GM12878 (cell line): ENCODE measurements around the gene PAN3. TPM values are rescaled to one million over a fixed set of nuclear protein-coding genes. Genes with fewer than 3 reads are reported as not detected.

Source experiments
- ATAC-seq: fragments of 200-7000 bp; cut with Tn5 transposase; 3 replicates; pipeline ENCODE4 v1.9.1; 2020; ENCODE audit warnings: mild to moderate bottlenecking, moderate library complexity
- BruUV-seq: library from RNA; stranded (reverse); fragments of 400-500 nt; replicated peaks from 2 replicates; lab custom pipeline; 2021; lab: Mats Ljungman, UMichigan
- CTCF ChIA-PET: fragments of 300-600 bp; sonication (Branson Sonifier 250); formaldehyde crosslinking; extraction: SDS; loops from one replicate; lab custom pipeline; 2021; ENCODE audit warnings: inconsistent platforms; lab: Yijun Ruan, JAX
- POLR2A ChIA-PET: fragments of 350-600 bp; formaldehyde crosslinking; extraction: SDS; loops from one replicate; lab custom pipeline; 2021; ENCODE audit warnings: inconsistent platforms; lab: Charles Lee
- RAD21 ChIA-PET: fragments of 300-600 bp; sonication (Branson Sonifier 250); formaldehyde crosslinking; loops from one replicate; lab custom pipeline; 2023; ENCODE audit warnings: antibody characterized with exemption; ENCODE audit not compliant: unreplicated experiment; lab: Charles Lee
- SMC1A ChIA-PET: fragments of 300-600 bp; sonication (Branson Sonifier 250); formaldehyde crosslinking; loops from one replicate; lab custom pipeline; 2023; ENCODE audit not compliant: unreplicated experiment, uncharacterized antibody; lab: Charles Lee
- DNase-seq: peaks from one replicate; pipeline ENCODE4 v3.0.0-alpha.2; 2011; ENCODE audit warnings: low read depth, low spot score
- FAIRE-seq: peaks from 3 replicates; lab custom pipeline; 2011; peaks lifted over from hg19 to GRCh38; lab: Jason Lieb, UNC
- H2AFZ ChIP-seq: 2 replicates; pipeline ENCODE4 v1.6.0; 2011; ENCODE audit warnings: low read depth, low read length, control low read depth; ENCODE audit not compliant: control insufficient read depth
- H3K27ac ChIP-seq: 2 replicates; pipeline ENCODE4 v1.5.1; 2011; ENCODE audit warnings: control low read depth; ENCODE audit not compliant: control insufficient read depth, insufficient read depth
- H3K27me3 ChIP-seq, 2 experiments: replicated peaks in 1 of 2; 2 replicates each; pipeline versions ENCODE4 v1.6.0 to v1.6.1; 2011; ENCODE audit warnings: low read length in 1 of 2; ENCODE audit not compliant: control insufficient read depth in 2 of 2, insufficient read depth in 2 of 2
- H3K36me3 ChIP-seq, 2 experiments: 2 replicates each; pipeline ENCODE4 v1.5.1; 2011; ENCODE audit warnings: low read length in 1 of 2; ENCODE audit not compliant: control insufficient read depth in 2 of 2, insufficient read depth in 2 of 2
- H3K4me1 ChIP-seq: 2 replicates; pipeline ENCODE4 v1.6.1; 2011; ENCODE audit warnings: mild to moderate bottlenecking, low read length, moderate library complexity, mixed read lengths; ENCODE audit not compliant: control insufficient read depth, insufficient read depth
- H3K4me2 ChIP-seq: 2 replicates; pipeline ENCODE4 v1.6.0; 2011; ENCODE audit warnings: control low read depth; ENCODE audit not compliant: control insufficient read depth, insufficient read depth
- H3K4me3 ChIP-seq: fragments of 200-600 bp; sonication (generic); 2 replicates; pipeline ENCODE4 v1.5.1; 2016
- H3K79me2 ChIP-seq: 2 replicates; pipeline ENCODE4 v1.6.0; 2011; ENCODE audit warnings: low read length; ENCODE audit not compliant: control insufficient read depth, insufficient read depth
- H3K9ac ChIP-seq: 2 replicates; pipeline ENCODE4 v1.8.0; 2011; ENCODE audit warnings: low read length, control low read depth, mixed read lengths; ENCODE audit not compliant: control insufficient read depth, insufficient read depth
- H3K9me3 ChIP-seq: replicated peaks from 3 replicates; pipeline ENCODE4 v1.5.1; 2011; ENCODE audit warnings: mild to moderate bottlenecking, low read length; ENCODE audit not compliant: control insufficient read depth, insufficient read depth
- H4K20me1 ChIP-seq: 2 replicates; pipeline ENCODE4 v1.6.0; 2011; ENCODE audit not compliant: control insufficient read depth, insufficient read depth
- ATF7 ChIP-seq: fragments of 450-650 bp; IDR thresholded peaks from 2 replicates; pipeline ENCODE4 v1.6.1; 2016; ENCODE audit warnings: low read depth, mild to moderate bottlenecking
- BCL11A ChIP-seq: IDR thresholded peaks from 2 replicates; pipeline ENCODE4 v1.6.1; 2011; ENCODE audit warnings: low read depth, low read length
- BRCA1 ChIP-seq: IDR thresholded peaks from 2 replicates; pipeline ENCODE4 v1.6.1; 2011; ENCODE audit warnings: low read depth, low read length, improper control_type of control experiment
- CREM ChIP-seq: IDR thresholded peaks from 2 replicates; pipeline ENCODE4 v1.6.1; 2014; ENCODE audit warnings: antibody characterized with exemption, low read depth
- DPF2 ChIP-seq: fragments of 450-650 bp; IDR thresholded peaks from 2 replicates; pipeline ENCODE4 v1.6.1; 2017; ENCODE audit warnings: mild to moderate bottlenecking
- EED ChIP-seq: sonication (generic); IDR thresholded peaks from 2 replicates; pipeline ENCODE4 v1.6.1; 2016; ENCODE audit warnings: antibody characterized with exemption, low read depth
- GABPA ChIP-seq: IDR thresholded peaks from 2 replicates; pipeline ENCODE4 v1.6.1; 2014; ENCODE audit warnings: antibody characterized with exemption, low read depth, mild to moderate bottlenecking, inconsistent platforms
- IKZF2 ChIP-seq, 2 experiments: fragments of 450-650 bp; IDR thresholded peaks; 2 replicates each; pipeline ENCODE4 v1.6.1; 2017; ENCODE audit warnings: mild to moderate bottlenecking in 2 of 2, moderate library complexity in 2 of 2
- JUNB ChIP-seq: IDR thresholded peaks from 2 replicates; pipeline ENCODE4 v1.6.1; 2016; ENCODE audit warnings: antibody characterized with exemption, mild to moderate bottlenecking
- NR2C2 ChIP-seq: IDR thresholded peaks from 2 replicates; pipeline ENCODE4 v1.6.1; 2011; ENCODE audit warnings: borderline replicate concordance, low read depth; ENCODE audit not compliant: control insufficient read depth, insufficient read length
- RELA ChIP-seq: fragments of 450-650 bp; IDR thresholded peaks from 2 replicates; pipeline ENCODE4 v1.8.0; 2014; ENCODE audit warnings: borderline replicate concordance; ENCODE audit not compliant: partially characterized antibody
- YY1 ChIP-seq: IDR thresholded peaks from 2 replicates; pipeline ENCODE4 v1.6.1; 2011; ENCODE audit warnings: low read depth, mild to moderate bottlenecking, low read length
- in situ Hi-C: fragments of 300-500 bp; cut with MboI; formaldehyde crosslinking; loops from 9 replicates; pipeline ENCODE4 v1.14.3; 2018; ENCODE audit warnings: mixed read lengths
- intact Hi-C: fragments of 100-400 bp; cut with micrococcal nuclease; formaldehyde crosslinking; loops from one replicate; pipeline ENCODE4 v1.14.2; 2022; ENCODE audit not compliant: unreplicated experiment
- polyA plus RNA-seq, 11 experiments: library from polyadenylated mRNA; depleted of rRNA in 4 of 11; unstranded in 6 of 11; stranded (reverse) in 5 of 11; fragments of >200 nt; fragmentation: Nextera tagmentation in 4 of 11; fragmentation: Illumina TruSeq in 1 of 11; extraction: Ambion mirVana in 4 of 11; extraction: Trizol in 1 of 11; gene quantifications; 1 replicate in 1 of 11; 2 replicates in 10 of 11; pipeline versions ENCODE4 v1.2.1 to v1.2.3, GENCODE V29; 2011 to 2016; ENCODE audit warnings: inconsistent platforms in 2 of 11, missing spikeins in 2 of 11, low read depth in 1 of 11
- total RNA-seq, 4 experiments: library from RNA; depleted of rRNA in 3 of 4; stranded (reverse); fragments of >200 nt in 3 of 4; fragmentation: Illumina TruSeq in 1 of 4; extraction: Trizol in 1 of 4; gene quantifications; 2 replicates each; pipeline versions ENCODE4 v1.2.1 to v1.2.3, GENCODE V29; 2013 to 2021
- TF ChIP-seq, protein P1 (sequence below): fragments of 450-650 bp; formaldehyde crosslinking; IDR thresholded peaks from 2 replicates; pipeline ENCODE4 v1.4.0; 2020; ENCODE audit warnings: mild to moderate bottlenecking, moderate library complexity
- TF ChIP-seq, protein P2 (sequence below): IDR thresholded peaks from 2 replicates; pipeline ENCODE4 v1.6.1; 2011; ENCODE audit warnings: low read depth, mild to moderate bottlenecking, low read length, moderate library complexity, borderline replicate concordance; ENCODE audit errors: extremely low read depth
- TF ChIP-seq, protein P3 (sequence below): fragments of 450-650 bp; formaldehyde crosslinking; IDR thresholded peaks from 2 replicates; pipeline ENCODE4 v1.5.0; 2022; ENCODE audit warnings: mild to moderate bottlenecking, missing genetic modification characterization
- TF ChIP-seq, protein P4 (sequence below): IDR thresholded peaks from 2 replicates; pipeline ENCODE4 v1.6.1; 2012; ENCODE audit warnings: low read length, inconsistent platforms

Gene PAN3
- total and polyA plus RNA-seq, 10 of the 15 experiments (the other 5 are each of a cell fraction or from before 2014, with no cell fraction given): 13.0 to 33.3 (median 19.9) TPM

DNA sequence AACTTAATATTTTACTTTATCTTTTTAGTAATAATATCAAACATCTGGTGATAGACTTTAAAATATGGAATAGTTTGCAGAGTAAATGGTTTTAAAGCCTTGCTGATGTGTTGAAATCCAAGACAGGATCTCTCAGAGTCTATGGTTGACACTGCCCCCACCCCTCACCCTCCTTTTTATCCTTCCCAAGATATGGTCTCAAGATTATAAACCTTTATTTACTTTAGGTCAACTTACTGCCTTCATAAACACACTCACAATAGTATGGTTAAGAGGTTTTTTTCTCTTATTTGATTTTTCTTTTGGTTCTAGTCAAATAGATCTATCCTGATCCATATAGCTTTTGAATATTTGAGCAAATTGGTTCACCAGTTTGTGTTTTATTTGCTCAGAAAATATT is 39.0 kb downstream of the PAN3 start:
- no peak for DNase-seq
- Histone ChIP-seq H4K20me1 (no peaks in the 10 kb centered on the region), H2AFZ (no peak overlapping the region), H3K79me2 (peaks cover 2% of the 10 kb centered on the region; the same call in 1 of the 2 replicates), H3K4me1 (no peaks in the 10 kb centered on the region), H3K36me3 (peaks cover 0 to 12% of the 10 kb centered on the region in 2 experiments; a peak in 2 of 4 replicates), H3K9me3 (no peaks in the 10 kb centered on the region), H3K4me3 (no peak overlapping the region), H3K9ac (no peak overlapping the region), H3K27me3 (no peaks in the 10 kb centered on the region), H3K27ac (no peak overlapping the region), H3K4me2 (no peak overlapping the region)
- no peak for FAIRE-seq
- no peak for ATAC-seq
- TF ChIP-seq EED (no peak), BCL11A (no peak), IKZF2 (IDR thresholded peaks at IDR 0.05) (no peak), YY1 (no peak), RELA (no peak), ATF7 (no peak), NR2C2 (no peak), BRCA1 (no peak), JUNB (no peak), DPF2 (no peak), CREM (no peak), GABPA (no peak)
- TF ChIP-seq, protein P1, sequence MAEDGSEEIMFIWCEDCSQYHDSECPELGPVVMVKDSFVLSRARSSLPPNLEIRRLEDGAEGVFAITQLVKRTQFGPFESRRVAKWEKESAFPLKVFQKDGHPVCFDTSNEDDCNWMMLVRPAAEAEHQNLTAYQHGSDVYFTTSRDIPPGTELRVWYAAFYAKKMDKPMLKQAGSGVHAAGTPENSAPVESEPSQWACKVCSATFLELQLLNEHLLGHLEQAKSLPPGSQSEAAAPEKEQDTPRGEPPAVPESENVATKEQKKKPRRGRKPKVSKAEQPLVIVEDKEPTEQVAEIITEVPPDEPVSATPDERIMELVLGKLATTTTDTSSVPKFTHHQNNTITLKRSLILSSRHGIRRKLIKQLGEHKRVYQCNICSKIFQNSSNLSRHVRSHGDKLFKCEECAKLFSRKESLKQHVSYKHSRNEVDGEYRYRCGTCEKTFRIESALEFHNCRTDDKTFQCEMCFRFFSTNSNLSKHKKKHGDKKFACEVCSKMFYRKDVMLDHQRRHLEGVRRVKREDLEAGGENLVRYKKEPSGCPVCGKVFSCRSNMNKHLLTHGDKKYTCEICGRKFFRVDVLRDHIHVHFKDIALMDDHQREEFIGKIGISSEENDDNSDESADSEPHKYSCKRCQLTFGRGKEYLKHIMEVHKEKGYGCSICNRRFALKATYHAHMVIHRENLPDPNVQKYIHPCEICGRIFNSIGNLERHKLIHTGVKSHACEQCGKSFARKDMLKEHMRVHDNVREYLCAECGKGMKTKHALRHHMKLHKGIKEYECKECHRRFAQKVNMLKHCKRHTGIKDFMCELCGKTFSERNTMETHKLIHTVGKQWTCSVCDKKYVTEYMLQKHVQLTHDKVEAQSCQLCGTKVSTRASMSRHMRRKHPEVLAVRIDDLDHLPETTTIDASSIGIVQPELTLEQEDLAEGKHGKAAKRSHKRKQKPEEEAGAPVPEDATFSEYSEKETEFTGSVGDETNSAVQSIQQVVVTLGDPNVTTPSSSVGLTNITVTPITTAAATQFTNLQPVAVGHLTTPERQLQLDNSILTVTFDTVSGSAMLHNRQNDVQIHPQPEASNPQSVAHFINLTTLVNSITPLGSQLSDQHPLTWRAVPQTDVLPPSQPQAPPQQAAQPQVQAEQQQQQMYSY: no peak
- TF ChIP-seq, protein P2, sequence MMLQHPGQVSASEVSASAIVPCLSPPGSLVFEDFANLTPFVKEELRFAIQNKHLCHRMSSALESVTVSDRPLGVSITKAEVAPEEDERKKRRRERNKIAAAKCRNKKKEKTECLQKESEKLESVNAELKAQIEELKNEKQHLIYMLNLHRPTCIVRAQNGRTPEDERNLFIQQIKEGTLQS: no peak
- TF ChIP-seq, protein P3, sequence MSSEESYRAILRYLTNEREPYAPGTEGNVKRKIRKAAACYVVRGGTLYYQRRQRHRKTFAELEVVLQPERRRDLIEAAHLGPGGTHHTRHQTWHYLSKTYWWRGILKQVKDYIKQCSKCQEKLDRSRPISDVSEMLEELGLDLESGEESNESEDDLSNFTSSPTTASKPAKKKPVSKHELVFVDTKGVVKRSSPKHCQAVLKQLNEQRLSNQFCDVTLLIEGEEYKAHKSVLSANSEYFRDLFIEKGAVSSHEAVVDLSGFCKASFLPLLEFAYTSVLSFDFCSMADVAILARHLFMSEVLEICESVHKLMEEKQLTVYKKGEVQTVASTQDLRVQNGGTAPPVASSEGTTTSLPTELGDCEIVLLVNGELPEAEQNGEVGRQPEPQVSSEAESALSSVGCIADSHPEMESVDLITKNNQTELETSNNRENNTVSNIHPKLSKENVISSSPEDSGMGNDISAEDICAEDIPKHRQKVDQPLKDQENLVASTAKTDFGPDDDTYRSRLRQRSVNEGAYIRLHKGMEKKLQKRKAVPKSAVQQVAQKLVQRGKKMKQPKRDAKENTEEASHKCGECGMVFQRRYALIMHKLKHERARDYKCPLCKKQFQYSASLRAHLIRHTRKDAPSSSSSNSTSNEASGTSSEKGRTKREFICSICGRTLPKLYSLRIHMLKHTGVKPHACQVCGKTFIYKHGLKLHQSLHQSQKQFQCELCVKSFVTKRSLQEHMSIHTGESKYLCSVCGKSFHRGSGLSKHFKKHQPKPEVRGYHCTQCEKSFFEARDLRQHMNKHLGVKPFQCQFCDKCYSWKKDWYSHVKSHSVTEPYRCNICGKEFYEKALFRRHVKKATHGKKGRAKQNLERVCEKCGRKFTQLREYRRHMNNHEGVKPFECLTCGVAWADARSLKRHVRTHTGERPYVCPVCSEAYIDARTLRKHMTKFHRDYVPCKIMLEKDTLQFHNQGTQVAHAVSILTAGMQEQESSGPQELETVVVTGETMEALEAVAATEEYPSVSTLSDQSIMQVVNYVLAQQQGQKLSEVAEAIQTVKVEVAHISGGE (CRISPR knock-in tag): no peak
- TF ChIP-seq, protein P4, sequence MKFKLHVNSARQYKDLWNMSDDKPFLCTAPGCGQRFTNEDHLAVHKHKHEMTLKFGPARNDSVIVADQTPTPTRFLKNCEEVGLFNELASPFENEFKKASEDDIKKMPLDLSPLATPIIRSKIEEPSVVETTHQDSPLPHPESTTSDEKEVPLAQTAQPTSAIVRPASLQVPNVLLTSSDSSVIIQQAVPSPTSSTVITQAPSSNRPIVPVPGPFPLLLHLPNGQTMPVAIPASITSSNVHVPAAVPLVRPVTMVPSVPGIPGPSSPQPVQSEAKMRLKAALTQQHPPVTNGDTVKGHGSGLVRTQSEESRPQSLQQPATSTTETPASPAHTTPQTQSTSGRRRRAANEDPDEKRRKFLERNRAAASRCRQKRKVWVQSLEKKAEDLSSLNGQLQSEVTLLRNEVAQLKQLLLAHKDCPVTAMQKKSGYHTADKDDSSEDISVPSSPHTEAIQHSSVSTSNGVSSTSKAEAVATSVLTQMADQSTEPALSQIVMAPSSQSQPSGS: no peak
- intact Hi-C loops (no loop called here), in situ Hi-C loops (no loop called here)
- SMC1A ChIA-PET: interaction anchor here (0.7 to 1.1 kb wide), 2 partner anchors 9 to 152 kb away, joined by 3 read pairs; no protein-coding TSS in a partner anchor
- RAD21 ChIA-PET: no interaction called here
- POLR2A ChIA-PET: no interaction called here
- CTCF ChIA-PET: no interaction called here
- no TSS peak for BruUV-seq
